Transverse colon (tissue), 3 donors: ENCODE data around the gene ANKRD12.
A peak's percentile ranks its signal among the peaks of the same experiment; 100 is the strongest.

Source experiments
- EP300 ChIP-seq: sonication (generic); formaldehyde crosslinking; IDR thresholded peaks from one replicate; pipeline ENCODE4 v1.6.1; 2017; ENCODE audit warnings: antibody characterized with exemption, low read depth
- POLR2A ChIP-seq: fragments of 450-650 bp; IDR thresholded peaks from one replicate; pipeline ENCODE4 v1.6.1; 2016; ENCODE audit warnings: antibody characterized with exemption, mild to moderate bottlenecking, moderate library complexity
- TF ChIP-seq, protein P1 (sequence below), 5 experiments: fragments of 200-600 bp in 3 of 5; fragments of 450-650 bp in 2 of 5; sonication (generic) in 3 of 5; IDR thresholded peaks; 1 replicate in 2 of 5; 2 replicates in 3 of 5; pipeline ENCODE4 v1.5.1; 2016 to 2017; ENCODE audit warnings: antibody characterized with exemption in 5 of 5, inconsistent platforms in 3 of 5, mild to moderate bottlenecking in 2 of 5, moderate library complexity in 1 of 5

DNA sequence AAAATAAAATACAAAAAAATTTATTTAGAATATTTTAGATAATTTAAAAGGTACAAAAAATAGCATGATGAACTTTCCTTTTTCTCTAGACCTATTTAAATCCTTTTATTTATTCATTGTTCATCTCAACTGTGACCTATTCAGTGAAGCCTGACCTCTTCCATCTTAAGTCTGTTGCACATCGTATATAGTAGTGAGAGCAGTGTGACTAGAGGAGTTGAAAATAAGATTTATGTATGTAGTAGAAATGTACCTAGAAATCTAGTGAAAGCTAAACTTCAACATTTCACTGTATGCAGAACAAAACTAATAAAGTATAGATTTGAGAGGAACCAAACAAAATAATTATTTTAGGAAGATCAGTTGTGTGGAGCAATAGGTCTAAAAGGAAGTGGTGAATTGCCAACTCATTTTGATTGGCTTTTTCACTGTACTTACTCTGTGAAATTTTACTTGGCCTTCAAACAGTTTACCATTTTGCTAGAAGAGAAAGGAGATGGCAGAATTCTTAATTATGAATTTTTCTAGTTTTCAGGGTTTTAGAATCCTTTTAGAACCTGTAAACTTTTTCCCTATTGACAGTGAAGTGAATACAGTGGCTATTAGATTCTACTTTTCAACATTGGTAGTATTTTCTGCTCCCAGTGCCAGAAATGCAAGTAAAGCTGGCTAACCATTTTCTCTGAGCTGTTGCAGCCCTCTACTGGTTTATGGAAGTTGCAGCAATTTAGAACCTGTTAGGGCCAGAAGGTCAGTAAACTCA is 11.0 kb downstream of the ANKRD12 start:
- TF ChIP-seq, protein P1, sequence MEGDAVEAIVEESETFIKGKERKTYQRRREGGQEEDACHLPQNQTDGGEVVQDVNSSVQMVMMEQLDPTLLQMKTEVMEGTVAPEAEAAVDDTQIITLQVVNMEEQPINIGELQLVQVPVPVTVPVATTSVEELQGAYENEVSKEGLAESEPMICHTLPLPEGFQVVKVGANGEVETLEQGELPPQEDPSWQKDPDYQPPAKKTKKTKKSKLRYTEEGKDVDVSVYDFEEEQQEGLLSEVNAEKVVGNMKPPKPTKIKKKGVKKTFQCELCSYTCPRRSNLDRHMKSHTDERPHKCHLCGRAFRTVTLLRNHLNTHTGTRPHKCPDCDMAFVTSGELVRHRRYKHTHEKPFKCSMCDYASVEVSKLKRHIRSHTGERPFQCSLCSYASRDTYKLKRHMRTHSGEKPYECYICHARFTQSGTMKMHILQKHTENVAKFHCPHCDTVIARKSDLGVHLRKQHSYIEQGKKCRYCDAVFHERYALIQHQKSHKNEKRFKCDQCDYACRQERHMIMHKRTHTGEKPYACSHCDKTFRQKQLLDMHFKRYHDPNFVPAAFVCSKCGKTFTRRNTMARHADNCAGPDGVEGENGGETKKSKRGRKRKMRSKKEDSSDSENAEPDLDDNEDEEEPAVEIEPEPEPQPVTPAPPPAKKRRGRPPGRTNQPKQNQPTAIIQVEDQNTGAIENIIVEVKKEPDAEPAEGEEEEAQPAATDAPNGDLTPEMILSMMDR (IDR thresholded peaks at IDR 0.05) = peak; percentile 60 to 80 (median 67)
- TF ChIP-seq POLR2A = no peak
- TF ChIP-seq EP300 = no peak
